Lung (tissue), 12 donors: ENCODE measurements around the gene LUZP4. TPM values are rescaled to one million over a fixed set of nuclear protein-coding genes. Genes with fewer than 3 reads are reported as not detected.

Experiments used
- ATAC-seq: fragments of 200-7000 bp; cut with Tn5 transposase; one replicate; pipeline ENCODE4 v1.9.1; 2020; ENCODE audit warnings: moderate number of reproducible peaks; ENCODE audit not compliant: insufficient read depth, low FRiP score
- DNase-seq, 3 donors: peaks; one replicate each; pipeline ENCODE4 v3.0.0-alpha.2; 2013 to 2017
- H3K27ac ChIP-seq, 2 donors: one replicate each; pipeline ENCODE4 v1.5.1; 2013; ENCODE audit warnings: mild to moderate bottlenecking in 2 of 2, moderate library complexity in 2 of 2, control low read depth in 1 of 2, inconsistent platforms in 1 of 2, low read depth in 1 of 2, low read length in 1 of 2
- H3K27me3 ChIP-seq, 3 donors: one replicate each; pipeline ENCODE4 v1.5.1; 2013; ENCODE audit warnings: low read length in 2 of 3; ENCODE audit not compliant: control insufficient read depth in 3 of 3, insufficient read depth in 3 of 3
- H3K36me3 ChIP-seq, 4 donors: one replicate each; pipeline ENCODE4 v1.5.1; 2013; ENCODE audit warnings: low read length in 4 of 4, mild to moderate bottlenecking in 1 of 4, moderate library complexity in 1 of 4; ENCODE audit not compliant: control insufficient read depth in 4 of 4, insufficient read depth in 4 of 4
- H3K4me1 ChIP-seq, 5 donors: one replicate each; pipeline ENCODE4 v1.5.1; 2013; ENCODE audit warnings: low read length in 5 of 5, mild to moderate bottlenecking in 2 of 5, moderate library complexity in 1 of 5; ENCODE audit not compliant: control insufficient read depth in 5 of 5, insufficient read depth in 5 of 5
- H3K4me3 ChIP-seq: one replicate; pipeline ENCODE4 v1.5.1; 2013; ENCODE audit warnings: mild to moderate bottlenecking, control low read depth, moderate library complexity
- H3K9ac ChIP-seq, 2 donors: one replicate each; pipeline ENCODE4 v1.5.1; 2013; ENCODE audit warnings: low read length in 2 of 2, control low read depth in 1 of 2; ENCODE audit not compliant: insufficient read depth in 1 of 2
- H3K9me3 ChIP-seq, 4 donors: one replicate each; pipeline ENCODE4 v1.5.1; 2013; ENCODE audit warnings: low read length in 3 of 4, mild to moderate bottlenecking in 1 of 4, moderate library complexity in 1 of 4; ENCODE audit not compliant: control insufficient read depth in 4 of 4, insufficient read depth in 3 of 4
- WGBS, 2 donors: extraction: QIAGEN DNeasy Blood & Tissue Kit; methylation state at CpG; one replicate each; pipeline ENCODE4 v1.1.7; 2013; 5-methylcytosine and 5-hydroxymethylcytosine counted together
- polyA plus RNA-seq, 2 donors: library from polyadenylated mRNA; stranded (reverse); fragments of 200-250 nt; gene quantifications; one replicate each; pipeline ENCODE4 v1.2.1, GENCODE V29; 2013
- total RNA-seq, 2 donors: library from RNA; depleted of rRNA in 1 of 2; stranded (reverse); fragments of >200 nt in 1 of 2; gene quantifications; one replicate each; pipeline ENCODE4 v1.2.1, GENCODE V29; 2014 to 2021
- TF ChIP-seq, protein P1 (sequence below): IDR thresholded peaks from 2 replicates; pipeline ENCODE4 v1.5.1; 2012; ENCODE audit warnings: mild to moderate bottlenecking; ENCODE audit errors: control extremely low read depth, extremely low read depth
- donor health status: control.
- donor health status: control.
- donor health status: Bipolar disorder and iron deficiency.
- donor health status: healthy.
- donor health status: DM: yes; HTN: yes; CAD: no.

The LUZP4 gene
- total and polyA plus RNA-seq, 4 donors, result not detected

- 13 to 22% methylated on average over 18 of the region's 18 CpGs for WGBS, 2 donors
- DNase-seq (peak; percentile 73 to 92 (median 87)), ATAC-seq (peak; percentile 62)
- Histone ChIP-seq H3K4me3 (no peak overlapping the region), H3K4me1 (peaks cover 0 to 3% (median 0%) of the 10 kb centered on the region in 5 donors), H3K9ac (no peak overlapping the region), H3K36me3 (no peaks in the 10 kb centered on the region), H3K27ac (no peak overlapping the region), H3K9me3 (no peaks in the 10 kb centered on the region), H3K27me3 (peaks cover 0 to 30% (median 6%) of the 10 kb centered on the region in 3 donors)
- TF ChIP-seq, protein P1, sequence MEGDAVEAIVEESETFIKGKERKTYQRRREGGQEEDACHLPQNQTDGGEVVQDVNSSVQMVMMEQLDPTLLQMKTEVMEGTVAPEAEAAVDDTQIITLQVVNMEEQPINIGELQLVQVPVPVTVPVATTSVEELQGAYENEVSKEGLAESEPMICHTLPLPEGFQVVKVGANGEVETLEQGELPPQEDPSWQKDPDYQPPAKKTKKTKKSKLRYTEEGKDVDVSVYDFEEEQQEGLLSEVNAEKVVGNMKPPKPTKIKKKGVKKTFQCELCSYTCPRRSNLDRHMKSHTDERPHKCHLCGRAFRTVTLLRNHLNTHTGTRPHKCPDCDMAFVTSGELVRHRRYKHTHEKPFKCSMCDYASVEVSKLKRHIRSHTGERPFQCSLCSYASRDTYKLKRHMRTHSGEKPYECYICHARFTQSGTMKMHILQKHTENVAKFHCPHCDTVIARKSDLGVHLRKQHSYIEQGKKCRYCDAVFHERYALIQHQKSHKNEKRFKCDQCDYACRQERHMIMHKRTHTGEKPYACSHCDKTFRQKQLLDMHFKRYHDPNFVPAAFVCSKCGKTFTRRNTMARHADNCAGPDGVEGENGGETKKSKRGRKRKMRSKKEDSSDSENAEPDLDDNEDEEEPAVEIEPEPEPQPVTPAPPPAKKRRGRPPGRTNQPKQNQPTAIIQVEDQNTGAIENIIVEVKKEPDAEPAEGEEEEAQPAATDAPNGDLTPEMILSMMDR, result peak; percentile 76
Observed at GRCh38 chrX:115330498-115331168, 41.1 kb downstream of the LUZP4 start.

- peaks cover 0 to 16% (median 0%) of the 10 kb centered on the region in 5 donors for H3K4me1 ChIP-seq
- peaks cover 0 to 32% (median 8%) of the 10 kb centered on the region in 3 donors for H3K27me3 ChIP-seq
- peaks cover 0 to 2% (median 0%) of the 10 kb centered on the region in 4 donors for H3K9me3 ChIP-seq
- TF ChIP-seq, protein P1, result no peak
- H3K36me3 ChIP-seq, result no peaks in the 10 kb centered on the region
- WGBS, 2 donors, result 38 to 76% methylated on average over 4 of the region's 4 CpGs
- no peak overlapping the region for H3K4me3 ChIP-seq
- H3K27ac ChIP-seq, result no peak overlapping the region
- no peak for ATAC-seq
- no peak for DNase-seq
- no peak overlapping the region for H3K9ac ChIP-seq
Observed at GRCh38 chrX:115332832-115333231, 43.3 kb downstream of the LUZP4 start.

DNA sequence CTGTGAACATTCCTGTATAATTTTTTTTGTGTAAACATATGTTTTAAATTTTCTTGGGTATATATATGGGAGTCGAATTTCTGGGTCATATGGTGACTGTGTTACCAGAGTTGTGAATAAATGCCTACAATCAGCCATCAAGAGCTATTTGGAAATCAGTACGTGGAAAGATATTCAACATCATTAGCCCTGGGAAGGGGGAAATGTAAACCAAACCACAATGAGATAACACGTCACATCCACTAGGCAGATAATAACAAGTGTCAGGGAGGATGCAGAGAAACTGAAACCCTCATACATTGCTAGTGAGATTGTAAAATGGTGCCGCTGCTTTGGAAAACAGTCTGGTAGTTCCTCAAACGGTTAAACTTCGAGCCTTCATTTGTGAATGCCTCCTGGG, 43.9 kb downstream of the LUZP4 start:
- no peak for ATAC-seq
- peaks cover 0 to 16% (median 0%) of the 10 kb centered on the region in 5 donors for H3K4me1 ChIP-seq
- H3K27ac ChIP-seq, result no peak overlapping the region
- no peak overlapping the region for H3K4me3 ChIP-seq
- DNase-seq, result no peak
- H3K9ac ChIP-seq, result no peak overlapping the region
- no peaks in the 10 kb centered on the region for H3K36me3 ChIP-seq
- TF ChIP-seq, protein P1, result no peak
- peaks cover 0 to 2% (median 0%) of the 10 kb centered on the region in 4 donors for H3K9me3 ChIP-seq
- WGBS, 2 donors, result 47 to 48% methylated on average over 6 of the region's 6 CpGs
- H3K27me3 ChIP-seq, result peaks cover 0 to 38% (median 5%) of the 10 kb centered on the region in 3 donors
